ENCODE measurements around the gene PARL. TPM values are rescaled to one million over a fixed set of nuclear protein-coding genes. Genes with fewer than 3 reads are reported as not detected.

PARL gene
- total RNA-seq, 1 experiment from 2014 or later: 69.7 TPM

GRCh38 chr3:183823963-183824362 is 60.7 kb downstream of the PARL start (continued):
- TF ChIP-seq ZBTB33 (IDR thresholded peaks at IDR 0.05; ENCODE audit: extremely low read depth, insufficient replicate concordance, low read length): no peak
- TF ChIP-seq EZH2 (IDR thresholded peaks at IDR 0.05): no peak
- TF ChIP-seq ELF1 (IDR thresholded peaks at IDR 0.05; ENCODE audit: borderline replicate concordance, low read depth): no peak
- peak; percentile 6 to 45 (median 28); a peak in 2 of 6 replicates for TF ChIP-seq CTCF (IDR thresholded peaks at IDR 0.05 in 2 of 3, conservative IDR thresholded peaks at IDR 0.05 in 1 of 3; ENCODE audit: borderline replicate concordance in 1 of 3, insufficient read depth in 1 of 3, low read depth in 2 of 3, low read length in 2 of 3)

- Histone ChIP-seq H4K20me1 (ENCODE audit: insufficient read depth) (no peaks in the 10 kb centered on the region), H3K4me2 (ENCODE audit: low read length) (no peak overlapping the region), H3K4me3 (replicated peaks in 1 of 2; ENCODE audit: low read depth in 1 of 2, low read length in 2 of 2) (no peak overlapping the region), H3K27ac (ENCODE audit: low read depth, low read length) (no peak overlapping the region), H3K27me3 (ENCODE audit: insufficient read depth, low read length) (no peaks in the 10 kb centered on the region), H3K79me2 (ENCODE audit: insufficient read depth, low read length) (peaks cover 4% of the 10 kb centered on the region; the same call in 1 of the 2 replicates), H3K9ac (ENCODE audit: low read length) (no peak overlapping the region), H3K4me1 (ENCODE audit: control insufficient read depth in 1 of 2, insufficient read depth in 2 of 2, low read length in 2 of 2) (peaks cover 7 to 15% of the 10 kb centered on the region in 2 experiments; a peak in 3 of 4 replicates), H3K36me3 (ENCODE audit: control insufficient read depth in 1 of 2, insufficient read depth in 2 of 2, low read length in 2 of 2) (no peaks in the 10 kb centered on the region), H2AFZ (ENCODE audit: low read depth, low read length, poor library complexity, severe bottlenecking) (no peak overlapping the region), H3K9me2 (ENCODE audit: insufficient read depth) (no peaks in the 10 kb centered on the region), H3K9me3 (ENCODE audit: control insufficient read depth in 1 of 2, insufficient read depth in 1 of 2, low read depth in 1 of 2, low read length in 2 of 2) (no peaks in the 10 kb centered on the region)
- ATAC-seq (no peak), DNase-seq (ENCODE audit: low read depth, low spot score) (no peak)
- no TSS peak for BruUV-seq (replicated peaks)
- ChIA-PET RAD21 (ENCODE audit: low non-redundant PET in 1 of 2, low total read pairs in 2 of 2, uncharacterized antibody in 2 of 2, unreplicated experiment in 2 of 2) (no interaction called here), POLR2A (no interaction called here), CTCF (no interaction called here)
- intact Hi-C loops (cut with micrococcal nuclease): no loop called here
- TF ChIP-seq SRF (IDR thresholded peaks at IDR 0.05; ENCODE audit: low read depth) (no peak), REST (IDR thresholded peaks at IDR 0.05; ENCODE audit: low read depth) (no peak), EZH2 (IDR thresholded peaks at IDR 0.05) (no peak), CBX3 (IDR thresholded peaks at IDR 0.05; ENCODE audit: low read depth) (no peak), POLR2A (IDR thresholded peaks at IDR 0.05; ENCODE audit: borderline replicate concordance, extremely low read depth, insufficient read depth, insufficient read length) (no peak), ZNF274 (IDR thresholded peaks at IDR 0.05; ENCODE audit: low read depth, low read length) (no peak), RAD21 (IDR thresholded peaks at IDR 0.05; ENCODE audit: low read depth) (no peak), ZBTB33 (IDR thresholded peaks at IDR 0.05; ENCODE audit: extremely low read depth, insufficient replicate concordance, low read length) (no peak), EZH2phosphoT487 (IDR thresholded peaks at IDR 0.05; ENCODE audit: borderline replicate concordance) (no peak), TCF7L2 (IDR thresholded peaks at IDR 0.05; ENCODE audit: borderline replicate concordance, extremely low read depth, insufficient read depth, insufficient read length) (no peak), ATF3 (IDR thresholded peaks at IDR 0.05) (no peak), YY1 (IDR thresholded peaks at IDR 0.05; ENCODE audit: extremely low read depth, insufficient replicate concordance, low read depth, low read length) (no peak)
Measured at GRCh38 chr3:183822631-183823030, 62.0 kb downstream of the PARL start.

All from HCT116 (cell line).